SK-N-MC (cell line): ENCODE measurements around the gene NHS.

Source experiments
- EZH2 ChIP-seq: fragments of 200-600 bp; sonication (generic); IDR thresholded peaks from one replicate; pipeline ENCODE4 v1.6.1; 2017; ENCODE audit warnings: antibody characterized with exemption
- POLR2AphosphoS5 ChIP-seq: IDR thresholded peaks from 2 replicates; pipeline ENCODE4 v1.6.1; 2012; ENCODE audit warnings: mild to moderate bottlenecking, low read depth, low read length, borderline replicate concordance

GRCh38 chrX:17621566-17622270 lies 246.7 kb downstream of the NHS start:
- TF ChIP-seq POLR2AphosphoS5 = no peak
- no peak for TF ChIP-seq EZH2
